HG03196 (cell line): Measurements from ENCODE around the gene LCE1A.

Experiments used
- ATAC-seq: cut with Tn5 transposase; IDR thresholded peaks from one replicate; pipeline ENCODE4 v1.9.1; 2021; ENCODE audit not compliant: unreplicated experiment

Gene LCE1A

GRCh38 chr1:152827173-152827572 is at the start of gene LCE1A:
TSS of gene LCE1A (plus strand) at chr1:152827473. CDS start at chr1:152827473, 0 bp downstream.
- no peak for ATAC-seq

DNA sequence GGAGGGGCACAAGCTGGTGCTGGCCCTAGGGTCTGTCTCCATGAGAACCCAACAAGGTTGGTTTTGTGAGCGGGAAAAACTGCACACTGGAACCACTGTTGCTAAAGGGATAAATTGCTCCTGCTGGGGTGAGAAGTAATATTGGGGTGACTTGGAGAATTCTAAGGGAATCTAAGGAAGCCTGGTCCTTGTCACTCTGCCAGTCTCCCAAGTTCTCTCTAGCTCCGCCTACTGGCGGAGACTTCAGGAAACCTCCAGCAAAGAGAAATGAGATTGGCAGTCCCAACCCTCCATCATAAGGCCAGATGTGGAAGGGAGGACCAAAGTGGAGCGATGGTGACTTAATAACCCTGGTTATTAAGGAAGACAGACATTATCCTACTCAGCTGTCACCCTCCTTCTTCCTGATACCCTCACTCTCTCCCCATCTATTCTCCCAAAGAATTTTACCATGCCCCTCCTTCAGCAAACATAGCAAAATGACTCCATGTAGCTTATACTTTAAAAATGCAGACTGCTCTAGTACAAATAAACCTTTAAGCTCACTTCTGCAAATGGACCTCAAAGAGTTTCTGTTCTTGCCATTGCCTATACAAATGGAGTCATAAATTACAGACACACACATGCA is 49.6 kb upstream of the LCE1A start:
- no peak for ATAC-seq

DNA sequence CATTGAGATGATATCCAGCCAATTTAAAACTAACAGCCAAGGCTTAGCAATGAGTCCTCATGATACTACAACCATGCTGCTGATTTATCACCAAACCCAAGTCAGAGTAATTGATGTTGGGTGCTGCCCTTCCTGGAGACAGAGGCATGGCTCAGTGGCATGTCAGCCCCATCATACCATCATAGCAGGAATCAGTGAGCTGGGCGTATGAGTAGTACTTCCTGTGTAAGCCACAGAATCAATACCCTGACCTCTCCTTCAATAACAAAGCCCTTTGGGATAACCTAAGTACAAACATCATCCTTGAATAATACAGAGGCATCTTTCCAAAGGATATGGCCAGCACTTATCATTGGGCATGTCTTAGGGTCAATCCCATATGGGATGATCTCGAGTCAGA is 44.2 kb upstream of the LCE1A start:
- ATAC-seq = no peak

DNA sequence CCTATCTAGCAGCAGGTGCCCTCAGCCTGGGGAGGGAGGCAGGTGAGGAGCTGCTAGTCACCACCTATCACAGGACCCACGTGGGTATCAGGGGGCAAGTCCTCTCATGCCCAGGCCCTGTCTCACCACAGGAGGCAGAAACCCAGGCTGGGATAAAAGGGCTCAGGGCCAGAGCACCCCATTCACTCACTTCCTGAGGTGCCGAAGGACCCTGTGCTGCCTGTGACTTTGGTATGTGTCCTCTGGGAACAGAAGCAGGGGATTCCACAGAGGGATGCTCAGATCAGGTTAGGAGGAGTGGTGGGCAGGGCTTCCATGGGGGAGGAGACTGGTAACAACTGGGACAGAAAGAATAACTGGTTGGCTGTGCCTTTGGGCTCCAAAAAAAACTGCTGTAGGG is 41.2 kb upstream of the LCE1A start, which contains the start of gene LCE1E:
Gene LCE1E, plus strand, starts transcription at position 181 of the 400 bp plus-strand sequence. CDS start 1,043 bp downstream, outside the sequence.
- no peak for ATAC-seq

- ATAC-seq = no peak
Observed at GRCh38 chr1:152795686-152796085, 31.6 kb upstream of the LCE1A start.

GRCh38 chr1:152796421-152796820 is 30.9 kb upstream of the LCE1A start, which contains the start of gene LCE1D:
TSS of gene LCE1D (plus strand) at chr1:152796721. CDS start at chr1:152797795, 1,074 bp downstream.
- ATAC-seq = no peak

- ATAC-seq = no peak
Observed at GRCh38 chr1:152801333-152801732, 25.9 kb upstream of the LCE1A start.

- ATAC-seq = no peak
Observed at GRCh38 chr1:152806576-152806975, 20.7 kb upstream of the LCE1A start, which contains the start of gene LCE1C. TSS of gene LCE1C (minus strand) at chr1:152806651. CDS start at chr1:152805478, 1,173 bp downstream.

- ATAC-seq = no peak
Observed at GRCh38 chr1:152811050-152811449, 16.2 kb upstream of the LCE1A start.

DNA sequence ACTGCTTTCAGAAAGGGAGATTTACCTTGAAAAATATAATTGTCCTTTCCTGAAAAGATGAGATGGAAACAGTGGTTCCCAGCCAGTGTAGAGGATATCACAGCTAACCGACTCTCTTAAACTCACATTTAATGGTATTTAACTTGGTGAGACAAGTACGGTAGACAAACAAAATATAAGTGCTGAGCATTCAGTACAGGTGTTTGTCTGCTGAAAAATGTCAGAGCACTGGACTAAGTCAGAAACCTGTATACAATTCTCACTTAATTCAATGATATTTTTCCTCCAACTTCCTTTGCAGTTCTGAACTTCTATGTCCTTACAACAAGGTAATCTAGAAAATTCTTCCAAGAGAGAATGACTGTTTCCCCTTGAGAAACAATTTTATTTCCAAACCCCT is 15.6 kb upstream of the LCE1A start, which contains the start of gene LCE1B:
Gene LCE1B, plus strand, starts transcription at position 301 of the 400 bp plus-strand sequence. CDS start 476 bp downstream, outside the sequence.
- no peak for ATAC-seq

- ATAC-seq = no peak
Observed at GRCh38 chr1:152817309-152817708, 10.0 kb upstream of the LCE1A start.

- ATAC-seq = no peak
Observed at GRCh38 chr1:152823294-152823693, 4.0 kb upstream of the LCE1A start.

- ATAC-seq = no peak
Observed at GRCh38 chr1:152824964-152825363, 2.3 kb upstream of the LCE1A start.

- no peak for ATAC-seq
Observed at GRCh38 chr1:152836870-152837269, 9.6 kb downstream of the LCE1A start.

- no peak for ATAC-seq
Observed at GRCh38 chr1:152842556-152842955, 15.3 kb downstream of the LCE1A start, which contains the start of gene LCE6A. TSS of gene LCE6A (plus strand) at chr1:152842856. CDS start at chr1:152843521, 665 bp downstream.

- no peak for ATAC-seq
Observed at GRCh38 chr1:152855661-152856060, 28.4 kb downstream of the LCE1A start.

DNA sequence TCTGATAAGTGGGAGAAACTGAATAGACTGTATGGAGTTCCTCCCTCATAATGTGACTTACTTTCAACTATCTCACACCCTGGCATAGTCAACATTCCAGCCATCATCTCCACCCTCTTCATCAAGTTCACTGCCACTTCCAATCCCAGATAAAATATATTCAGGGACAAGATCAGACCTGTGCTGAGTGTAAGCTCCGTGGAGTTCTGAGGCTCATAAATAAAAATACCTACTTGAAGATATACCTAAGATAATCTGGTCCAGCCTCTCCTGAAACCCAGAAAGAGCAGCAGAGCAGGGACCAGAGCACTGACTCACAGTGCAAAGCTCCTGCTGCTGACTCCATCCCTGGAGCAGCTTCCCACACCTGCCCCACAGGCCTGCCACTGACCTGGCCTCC is 30.8 kb downstream of the LCE1A start:
- no peak for ATAC-seq

DNA sequence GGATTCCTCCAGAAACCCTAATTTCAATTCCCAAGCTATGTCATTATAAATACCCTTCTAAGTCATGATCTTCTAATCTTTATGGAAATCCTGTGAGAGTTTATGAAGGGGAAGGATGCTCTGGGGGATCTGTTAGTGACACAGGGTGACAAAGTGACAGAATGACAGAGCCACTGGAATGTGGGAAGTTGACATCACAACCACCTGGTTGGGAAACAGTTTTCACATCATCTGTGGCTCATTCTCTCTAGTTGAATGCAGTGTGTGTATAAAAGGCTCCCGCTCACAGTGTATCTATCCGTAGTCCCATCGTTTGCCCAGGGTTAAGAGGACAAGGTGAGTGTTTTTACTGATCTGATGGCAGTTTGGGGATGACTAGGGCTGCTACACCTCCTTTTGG is 32.4 kb downstream of the LCE1A start, which contains the start of gene LCE7A:
Gene LCE7A, plus strand, starts transcription at position 301 of the 400 bp plus-strand sequence. CDS start 702 bp downstream, outside the sequence.
- ATAC-seq = no peak

- no peak for ATAC-seq
Observed at GRCh38 chr1:152860129-152860528, 32.9 kb downstream of the LCE1A start.

DNA sequence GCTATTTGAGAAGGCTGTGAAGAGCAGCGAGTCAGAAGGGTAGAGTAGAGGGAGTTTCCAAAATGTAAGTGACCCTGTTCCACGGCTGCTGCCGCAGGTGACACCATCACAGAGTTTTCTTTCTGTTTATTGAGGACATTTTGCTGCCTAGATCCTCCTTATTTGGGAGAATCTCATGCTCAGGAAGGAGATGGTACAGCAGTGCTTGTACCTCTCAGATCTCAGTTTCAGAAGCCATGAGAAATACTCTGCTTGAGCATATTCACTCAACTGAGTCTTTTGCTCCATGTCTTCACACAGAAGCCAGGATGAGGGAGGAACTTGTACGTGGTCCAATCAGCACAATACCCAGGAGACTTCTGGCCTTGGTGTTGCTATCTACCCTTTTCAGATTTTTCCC is 34.1 kb downstream of the LCE1A start:
- ATAC-seq = no peak

- no peak for ATAC-seq
Observed at GRCh38 chr1:152864443-152864842, 37.2 kb downstream of the LCE1A start.

DNA sequence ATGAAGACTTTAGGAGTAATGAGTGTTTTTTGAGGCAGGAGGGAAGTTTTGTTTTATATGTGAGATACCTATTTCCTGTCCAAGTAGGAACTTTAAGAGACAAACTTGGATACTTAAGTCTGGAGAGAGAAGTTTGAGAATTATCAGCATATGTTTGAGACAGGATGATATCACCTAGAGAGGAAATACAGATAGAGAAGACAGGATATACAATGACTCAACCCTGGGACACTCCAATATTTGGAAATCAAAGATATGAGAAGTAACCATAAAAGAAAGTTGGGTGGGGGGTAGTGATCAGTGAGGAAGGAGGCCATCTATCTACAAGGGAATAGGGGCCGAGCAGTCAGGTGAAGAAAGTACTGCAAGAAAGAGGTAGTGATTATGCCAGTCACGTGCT is 39.0 kb downstream of the LCE1A start:
- no peak for ATAC-seq
